ENCODE measurements around the gene RPP30.
"Not testable (repeated sequence)": the region's sequence is repeated elsewhere in the genome, so short reads cannot be mapped to it uniquely, and the experiment has no call there.

RPP30 gene

GRCh38 chr10:90939116-90939515, 67.3 kb downstream of the RPP30 start:
- Mint-ChIP-seq H3K9me3 (no peaks in the 10 kb centered on the region), H3K4me1 (peaks cover 8% of the 10 kb centered on the region), H3K4me3 (no peak overlapping the region), H3K27ac (no peak overlapping the region), H3K36me3 (no peaks in the 10 kb centered on the region)
- ATAC-seq (no peak), DNase-seq (ENCODE audit: low spot score in 2 of 2) (no peak)

GRCh38 chr10:90939648-90940047, 67.9 kb downstream of the RPP30 start:
- H3K4me3 Mint-ChIP-seq, result no peak overlapping the region
- no peaks in the 10 kb centered on the region for H3K9me3 Mint-ChIP-seq
- ATAC-seq (no peak), DNase-seq (ENCODE audit: low spot score in 2 of 2) (no peak)
- peaks cover 8% of the 10 kb centered on the region for H3K4me1 Mint-ChIP-seq
- H3K36me3 Mint-ChIP-seq, result no peaks in the 10 kb centered on the region
- no peak overlapping the region for H3K27ac Mint-ChIP-seq

- not testable (repeated sequence) for H3K27ac Mint-ChIP-seq, H3K36me3 Mint-ChIP-seq, ATAC-seq
Measured at GRCh38 chr10:90942980-90943379, 71.2 kb downstream of the RPP30 start.

GRCh38 chr10:90944749-90945148, 73.0 kb downstream of the RPP30 start:
- no peaks in the 10 kb centered on the region for H3K9me3 Mint-ChIP-seq
- H3K27ac Mint-ChIP-seq, result no peak overlapping the region
- H3K4me1 Mint-ChIP-seq, result no peaks in the 10 kb centered on the region
- H3K36me3 Mint-ChIP-seq, result no peaks in the 10 kb centered on the region
- DNase-seq (ENCODE audit: low spot score in 2 of 2) (no peak), ATAC-seq (no peak)
- no peak overlapping the region for H3K4me3 Mint-ChIP-seq

More at GRCh38 chr10:90942980-90943379, 71.2 kb downstream of the RPP30 start:
- H3K4me3 Mint-ChIP-seq; H3K9me3 Mint-ChIP-seq; H3K4me1 Mint-ChIP-seq; DNase-seq (ENCODE audit: low spot score in 2 of 2): not testable (repeated sequence)

GRCh38 chr10:90945491-90946070, 73.8 kb downstream of the RPP30 start:
- H3K4me1 Mint-ChIP-seq, result no peaks in the 10 kb centered on the region
- no peak overlapping the region for H3K27ac Mint-ChIP-seq
- no peaks in the 10 kb centered on the region for H3K9me3 Mint-ChIP-seq
- DNase-seq (ENCODE audit: low spot score in 2 of 2) (no peak), ATAC-seq (peak; percentile 89)
- H3K4me3 Mint-ChIP-seq, result no peak overlapping the region
- no peaks in the 10 kb centered on the region for H3K36me3 Mint-ChIP-seq

- Mint-ChIP-seq H3K36me3 (no peaks in the 10 kb centered on the region), H3K4me3 (no peak overlapping the region), H3K4me1 (no peaks in the 10 kb centered on the region), H3K27ac (peak overlapping the region; percentile 21), H3K9me3 (no peaks in the 10 kb centered on the region)
- no peak for DNase-seq (ENCODE audit: low spot score in 2 of 2)
- peak; percentile 76 for ATAC-seq
Measured at GRCh38 chr10:90947030-90947960, 75.5 kb downstream of the RPP30 start.
